Measurements from ENCODE around the gene SUN3.
A peak's percentile ranks its signal among the peaks of the same experiment; 100 is the strongest.
"Not testable (repeated sequence)": the region's sequence is repeated elsewhere in the genome, so short reads cannot be mapped to it uniquely, and the experiment has no call there.

The SUN3 gene

DNA sequence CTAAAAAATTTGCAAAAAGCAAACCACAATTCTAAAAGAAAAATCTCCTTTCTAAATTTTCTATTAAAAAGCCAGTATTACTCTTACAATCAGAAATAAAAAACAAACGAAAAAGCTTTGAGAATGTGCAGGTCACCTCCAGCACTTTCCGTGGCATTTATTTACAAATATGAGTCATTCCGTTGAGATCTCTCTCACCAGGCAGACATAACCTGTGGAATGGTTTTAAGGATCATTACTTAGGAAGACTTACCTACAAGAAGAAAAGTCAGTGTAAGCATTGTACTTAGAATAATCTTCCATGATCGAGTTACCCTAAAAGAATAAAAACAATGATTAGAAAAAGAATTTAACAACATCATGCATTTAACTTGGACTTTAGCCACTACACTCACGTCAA lies 3.3 kb downstream of the SUN3 start:
- DNase-seq, result no peak

- DNase-seq, result no peak
Measured at GRCh38 chr7:48017674-48018073, 11.2 kb downstream of the SUN3 start.

DNA sequence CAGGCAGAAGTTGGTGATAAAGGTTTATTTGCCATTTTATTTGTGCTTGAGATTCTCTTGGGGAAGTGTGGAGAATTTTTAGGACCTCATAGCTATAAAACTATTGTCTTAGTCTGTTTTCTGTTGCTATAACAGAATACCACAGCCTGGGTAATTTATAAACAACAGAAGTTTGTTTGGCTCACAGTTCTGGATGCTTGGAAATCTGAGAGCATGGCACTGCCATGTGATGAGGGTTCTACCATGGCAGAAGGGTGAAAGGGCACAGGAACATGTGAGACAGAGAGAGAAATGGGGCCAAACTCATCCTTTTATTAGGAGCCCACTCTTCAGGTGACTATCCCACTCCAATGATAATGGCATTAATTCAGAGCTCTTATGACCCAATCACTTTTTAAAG lies 12.3 kb downstream of the SUN3 start:
- no peak for DNase-seq

GRCh38 chr7:48011951-48012350 lies 17.0 kb downstream of the SUN3 start:
- DNase-seq, result no peak

GRCh38 chr7:48011323-48011722 lies 17.6 kb downstream of the SUN3 start:
- DNase-seq, result no peak

DNA sequence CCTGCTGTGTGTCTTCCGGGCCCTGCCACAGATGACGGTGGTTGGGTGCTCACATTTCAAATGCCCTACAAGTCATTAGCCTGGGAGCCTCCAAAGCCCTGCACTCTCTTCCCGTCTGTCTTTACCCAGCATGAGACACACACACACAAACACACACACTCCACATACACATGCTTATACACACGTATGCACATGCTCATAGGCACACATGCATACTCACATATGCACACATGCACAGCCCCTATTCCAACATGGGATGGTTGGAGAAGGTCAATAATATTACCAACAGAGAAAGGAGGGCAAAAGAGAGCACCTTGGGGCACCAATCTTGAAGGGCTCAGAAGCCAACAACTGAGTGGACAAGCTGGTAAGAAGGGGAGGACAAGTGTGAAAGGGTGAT lies 19.0 kb downstream of the SUN3 start:
- DNase-seq, result no peak

DNA sequence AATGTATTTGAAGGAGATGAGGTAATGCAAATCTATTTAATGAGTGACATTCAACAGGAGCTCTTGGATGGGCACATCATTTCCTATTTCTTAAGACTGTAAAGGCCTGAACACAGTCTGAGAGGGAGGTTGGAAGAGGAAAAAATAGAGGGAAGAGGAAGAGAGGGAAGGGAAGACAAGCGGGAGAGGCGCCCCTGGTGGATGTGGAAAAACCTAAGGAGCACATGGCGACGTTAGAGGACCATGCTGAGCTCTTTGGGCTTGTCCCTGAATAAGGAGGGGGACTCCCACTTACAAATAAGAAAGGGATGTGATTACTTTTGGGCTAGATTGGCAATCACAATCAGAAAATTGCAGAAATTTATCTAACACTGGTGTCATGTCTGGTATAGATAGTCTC lies 19.6 kb downstream of the SUN3 start:
- no peak for DNase-seq

DNA sequence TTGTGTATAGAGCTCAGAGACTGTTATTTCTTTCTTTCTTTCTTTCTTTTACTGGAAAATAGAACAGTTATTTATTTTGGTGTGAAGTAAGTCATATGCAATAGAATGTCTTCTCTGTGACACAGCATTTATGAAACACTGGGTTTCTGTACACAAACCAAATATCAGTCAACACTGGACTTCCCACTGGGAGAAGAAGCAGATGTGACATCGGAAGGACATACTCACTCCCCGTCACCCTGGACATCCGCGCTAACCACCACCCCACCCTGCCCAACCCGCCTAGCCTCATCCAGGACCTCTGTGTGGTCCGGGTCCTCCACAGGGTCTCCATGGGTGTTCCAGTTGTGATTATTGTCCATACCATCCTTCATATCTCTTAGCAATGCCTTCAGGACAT lies 22.0 kb downstream of the SUN3 start:
- DNase-seq, result no peak

DNA sequence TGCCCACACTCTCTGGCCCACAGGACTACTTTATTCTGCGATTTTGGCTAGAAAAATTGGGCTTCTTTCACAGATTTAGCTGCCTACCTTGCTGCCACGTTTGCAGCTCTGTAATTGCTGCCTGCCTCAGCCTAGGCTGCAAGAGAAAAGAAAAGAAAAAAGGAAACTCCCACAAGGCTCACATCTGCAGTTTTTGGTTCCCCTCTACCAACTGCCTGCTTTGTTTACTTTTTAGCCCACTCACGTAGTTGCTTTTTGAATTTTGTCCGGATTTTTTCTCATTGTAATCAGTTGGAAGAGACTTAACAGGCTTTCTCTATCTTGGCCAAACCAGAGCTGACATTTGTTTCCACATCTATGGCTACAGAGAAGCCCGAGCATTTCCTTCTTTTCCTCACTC lies 24.3 kb downstream of the SUN3 start:
- DNase-seq, result no peak

DNA sequence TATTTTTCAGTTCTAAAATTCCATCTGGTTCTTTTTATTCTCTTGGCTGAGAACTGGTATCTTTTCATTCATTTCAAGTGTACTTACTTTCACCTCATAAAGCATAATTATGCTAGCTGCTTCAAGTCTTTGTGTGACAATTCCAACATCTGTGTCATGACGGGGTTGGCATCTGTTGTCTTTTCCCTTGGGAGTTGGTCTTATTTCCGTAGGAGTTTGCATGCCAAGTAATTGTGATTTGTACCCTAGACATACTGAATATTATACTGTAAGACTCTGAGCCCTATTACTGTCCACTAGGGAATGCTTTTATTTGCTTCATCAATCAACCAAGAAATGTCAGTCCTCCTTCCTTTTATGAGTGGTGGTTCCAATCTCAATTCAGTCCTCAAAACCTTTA lies 24.9 kb downstream of the SUN3 start:
- DNase-seq, result no peak

DNA sequence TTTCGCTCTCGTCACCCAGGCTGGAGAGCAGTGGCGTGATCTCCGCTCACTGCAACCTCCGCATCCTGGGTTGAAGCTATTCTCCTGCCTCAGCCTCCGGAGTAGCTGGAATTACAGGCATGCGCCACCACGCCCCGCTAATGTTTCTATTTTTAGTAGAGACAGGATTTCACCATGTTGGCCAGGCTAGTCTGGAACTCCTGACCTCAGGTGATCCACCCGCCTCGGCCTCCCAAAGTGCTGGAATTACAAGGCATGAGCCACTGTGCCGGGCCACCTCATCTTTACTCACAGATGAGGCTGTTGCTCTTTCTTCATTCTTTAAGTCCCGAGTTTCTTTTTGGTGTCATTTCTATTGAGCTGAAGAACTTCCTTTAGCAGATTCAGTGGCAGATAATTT lies 28.7 kb downstream of the SUN3 start:
- DNase-seq, result not testable (repeated sequence)

DNA sequence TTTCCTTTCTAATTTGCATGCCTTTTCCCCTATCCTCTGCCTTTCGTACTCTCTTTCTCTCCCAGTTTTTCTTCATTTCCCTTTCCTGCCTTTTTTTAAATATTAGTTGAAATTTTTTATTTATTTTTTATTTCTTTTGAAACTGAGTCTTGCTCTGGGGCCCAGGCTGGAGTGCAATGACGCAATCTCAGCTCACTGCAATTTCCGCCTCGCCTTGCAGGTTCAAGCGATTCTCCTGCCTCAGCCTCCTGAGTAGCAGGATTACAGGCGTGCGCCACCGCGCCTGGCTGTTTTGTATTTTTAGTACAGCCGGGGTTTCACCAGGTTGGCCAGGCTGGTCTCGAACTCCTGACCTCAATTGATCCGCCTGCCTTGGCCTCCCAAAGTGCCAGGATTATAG lies 29.5 kb downstream of the SUN3 start:
- no peak for DNase-seq

GRCh38 chr7:47992446-47992845 lies 36.5 kb downstream of the SUN3 start:
- no peak for DNase-seq

DNA sequence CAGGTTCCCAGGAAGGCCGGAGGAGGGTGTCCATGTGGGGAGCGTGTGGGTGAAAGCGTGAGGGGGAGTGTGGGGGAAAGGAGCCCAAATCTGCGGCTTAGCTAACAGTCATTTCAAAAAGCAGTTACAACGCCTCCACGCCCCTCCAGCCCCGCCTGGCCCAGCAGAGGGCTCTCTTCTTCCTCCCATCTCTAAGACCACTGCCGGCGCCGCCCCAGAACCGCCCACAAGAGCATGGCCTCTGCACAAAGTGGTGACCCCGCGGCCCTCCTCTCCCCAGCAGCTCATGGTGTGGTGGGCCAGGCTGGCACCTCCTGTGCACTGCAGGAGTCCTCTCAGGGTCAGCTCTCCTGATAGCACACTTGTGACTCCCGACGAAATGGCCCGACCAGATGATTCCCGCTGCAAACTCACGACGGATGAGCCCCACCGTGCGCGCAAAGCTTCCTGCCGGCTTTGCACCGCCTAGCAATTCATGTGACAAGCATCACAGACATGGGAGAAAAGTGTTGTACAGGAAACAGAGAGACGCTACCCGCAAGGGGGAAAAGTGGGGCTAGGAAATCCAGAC lies 37.1 kb downstream of the SUN3 start:
- peak; percentile 83 for DNase-seq

GRCh38 chr7:47991270-47991669 lies 37.6 kb downstream of the SUN3 start:
- DNase-seq, result no peak

GRCh38 chr7:47990592-47990991 lies 38.3 kb downstream of the SUN3 start:
- no peak for DNase-seq

- DNase-seq, result not testable (repeated sequence)
Measured at GRCh38 chr7:47989607-47990400, 39.1 kb downstream of the SUN3 start.

GRCh38 chr7:47988496-47989386 lies 40.2 kb downstream of the SUN3 start:
- no peak for DNase-seq

GRCh38 chr7:47982610-47983009 lies 46.3 kb downstream of the SUN3 start:
- DNase-seq, result no peak

GRCh38 chr7:47980648-47981047 lies 48.3 kb downstream of the SUN3 start:
- DNase-seq, result not testable (repeated sequence)

DNA sequence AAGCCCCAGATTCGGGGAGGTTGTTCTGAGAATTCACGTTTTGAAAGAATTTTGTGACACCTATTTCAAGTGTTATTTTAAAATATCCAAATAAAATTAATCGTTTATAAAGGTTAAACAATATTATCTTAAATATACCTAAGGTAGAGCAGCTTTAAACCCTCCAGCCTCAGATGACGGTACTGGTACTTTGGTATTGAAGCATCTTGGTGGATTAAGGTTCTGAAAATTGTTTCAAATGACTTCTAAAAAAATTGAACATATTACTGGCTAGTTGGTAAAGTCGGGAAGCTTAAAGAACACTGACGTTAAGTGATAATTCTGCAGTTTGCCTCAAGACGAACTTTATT lies 49.1 kb downstream of the SUN3 start:
- DNase-seq, result no peak

- DNase-seq, result peak; percentile 86
Measured at GRCh38 chr7:47979145-47979831, 49.6 kb downstream of the SUN3 start, which contains the start of gene HUS1. TSS of gene HUS1 (minus strand) at chr7:47979615. CDS start at chr7:47979519, 96 bp downstream.

DNA sequence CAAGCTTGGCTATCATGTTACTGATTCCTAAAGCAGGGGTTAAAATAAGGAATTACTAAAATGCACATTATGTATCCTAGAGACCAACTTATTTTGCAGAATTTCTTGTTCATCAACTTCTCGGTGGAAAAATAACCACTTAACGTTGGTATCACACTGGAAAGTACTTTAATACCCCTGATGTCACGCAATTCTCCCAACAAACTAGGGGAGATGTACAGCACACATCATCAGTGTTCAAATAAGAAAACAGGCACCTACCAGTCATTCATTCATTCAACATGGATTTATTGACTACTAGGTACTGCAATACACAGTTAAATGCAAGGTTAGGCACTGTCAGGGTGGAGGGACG lies 50.1 kb downstream of the SUN3 start:
- no peak for DNase-seq

Data from NCI-H2227 treated with DMSO at 0.1 percent for 48 hours (cell line).